GM18858 (cell line): Measurements from ENCODE around the gene SAMHD1.
"Not testable (repeated sequence)": the region's sequence is repeated elsewhere in the genome, so short reads cannot be mapped to it uniquely, and the experiment has no call there.

ENCODE experiments used
- ATAC-seq: cut with Tn5 transposase; IDR thresholded peaks from one replicate; pipeline ENCODE4 v1.9.1; 2021; ENCODE audit not compliant: unreplicated experiment

Gene SAMHD1

DNA sequence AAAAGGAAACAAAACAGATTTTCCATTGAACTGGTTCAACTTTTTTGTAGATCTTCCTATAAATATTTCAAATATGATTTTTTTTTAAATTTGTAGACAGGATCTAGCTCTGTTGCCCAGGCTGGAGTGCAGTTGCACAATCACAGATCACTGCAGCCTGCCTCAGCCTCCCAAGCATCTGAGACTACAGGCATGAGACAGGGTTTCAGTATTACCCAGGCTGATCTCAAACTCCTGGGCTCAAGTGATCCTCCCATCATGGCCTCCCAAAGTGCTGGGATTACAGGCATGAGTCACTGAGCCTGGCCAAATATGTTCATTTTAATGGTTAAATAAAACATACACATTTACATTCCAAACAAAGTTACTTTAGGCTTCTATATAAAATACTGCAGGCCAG lies 33.6 kb downstream of the SAMHD1 start:
- ATAC-seq = no peak

DNA sequence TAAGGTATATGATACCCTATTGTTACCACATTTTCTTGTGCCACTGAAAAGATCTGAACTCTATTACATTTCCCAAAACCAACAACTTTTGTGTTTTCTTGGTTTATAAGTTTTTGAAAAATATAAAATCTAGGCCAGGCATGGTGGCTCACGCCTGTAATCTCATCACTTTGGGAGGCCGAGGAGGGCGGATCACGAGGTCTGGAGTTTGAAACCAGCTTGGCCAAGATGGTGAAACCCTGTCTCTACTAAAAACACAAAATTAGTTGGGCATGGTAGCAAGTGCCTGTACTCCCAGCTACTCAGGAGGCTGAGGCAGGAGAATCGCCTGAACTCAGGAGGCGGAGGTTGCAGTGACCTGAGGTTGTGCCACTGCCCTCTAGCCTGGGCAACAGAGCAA lies 34.3 kb downstream of the SAMHD1 start:
- no peak for ATAC-seq

DNA sequence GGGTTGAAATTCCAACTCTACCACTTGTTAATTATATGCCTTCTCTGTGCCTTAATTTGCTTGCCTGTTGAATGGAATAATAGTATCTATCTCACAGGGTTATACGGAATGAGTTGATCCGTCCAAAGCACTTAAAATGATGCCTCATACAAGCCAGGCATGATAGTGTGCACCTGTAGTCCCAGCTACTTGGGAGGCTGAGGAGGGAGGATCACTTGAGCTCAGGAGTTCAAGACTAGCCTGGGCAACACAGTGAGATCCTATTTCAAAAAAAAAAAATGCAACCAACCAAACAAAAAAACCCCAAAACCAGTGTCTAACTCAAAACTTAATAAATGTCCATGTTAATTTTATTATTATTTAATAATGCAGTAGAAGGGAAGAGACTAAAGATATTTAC lies 35.3 kb downstream of the SAMHD1 start:
- no peak for ATAC-seq

GRCh38 chr20:36908603-36909002 lies 42.9 kb downstream of the SAMHD1 start:
- no peak for ATAC-seq

GRCh38 chr20:36906086-36906485 lies 45.4 kb downstream of the SAMHD1 start:
- ATAC-seq = not testable (repeated sequence)

DNA sequence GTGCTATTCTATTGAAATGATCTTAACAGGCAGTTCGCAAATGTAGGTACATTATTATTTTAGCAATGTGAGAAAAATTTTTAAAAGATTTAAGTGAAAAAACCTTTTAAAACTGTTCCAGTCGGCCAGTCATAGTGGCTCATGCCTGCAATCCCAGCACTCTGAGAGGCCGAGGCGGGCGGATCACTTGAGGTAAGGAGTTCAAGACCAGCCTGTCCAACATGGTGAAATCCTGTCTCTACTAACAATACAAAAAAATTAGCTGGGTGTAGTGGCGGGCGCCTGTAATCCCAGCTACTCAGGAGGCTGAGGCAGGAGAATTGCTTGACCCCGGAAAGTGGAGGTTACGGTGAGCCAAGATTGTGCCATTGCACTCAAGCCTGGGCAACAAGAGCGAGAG lies 45.9 kb downstream of the SAMHD1 start:
- ATAC-seq = not testable (repeated sequence)

- no peak for ATAC-seq
These were observed 46.8 kb downstream of the SAMHD1 start for GRCh38 chr20:36904690-36905089.

DNA sequence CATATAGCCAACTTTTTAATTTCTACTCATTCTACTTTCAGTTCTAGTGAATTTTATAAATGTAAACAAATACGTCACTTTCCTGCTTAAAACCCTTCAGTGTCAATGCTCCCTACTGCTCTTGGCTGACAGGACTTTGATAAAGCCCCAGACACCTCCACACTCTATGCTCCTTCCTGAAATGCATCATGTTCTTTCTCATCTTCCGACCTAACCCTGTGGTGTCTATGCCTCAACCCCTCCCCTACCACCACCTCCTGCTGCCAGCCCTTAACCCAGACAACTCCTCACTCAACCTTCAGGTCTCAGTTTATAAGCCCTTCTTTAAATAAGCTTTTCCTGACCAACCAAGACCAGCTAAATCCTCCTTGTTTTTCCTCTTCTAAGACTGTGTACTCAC lies 56.5 kb downstream of the SAMHD1 start:
- no peak for ATAC-seq

DNA sequence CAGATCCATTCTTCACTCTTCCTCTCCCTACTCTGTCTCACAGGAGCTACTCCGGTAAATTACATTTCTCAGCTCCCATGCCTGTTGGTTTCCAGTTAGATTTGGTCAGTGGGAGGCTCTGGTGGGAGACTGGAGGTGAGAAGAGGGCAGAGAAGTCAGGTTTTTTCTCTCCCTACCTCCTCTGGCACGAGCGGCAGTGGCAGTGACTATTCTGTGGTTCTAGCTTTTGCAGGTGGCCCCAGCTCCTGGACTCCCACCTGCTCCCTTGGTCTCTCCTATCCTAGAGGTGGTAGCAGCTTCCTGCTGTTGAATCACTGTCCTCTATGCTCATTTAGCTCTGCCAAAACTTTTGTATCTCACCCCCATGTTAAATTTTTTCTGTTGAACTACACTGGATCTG lies 57.7 kb downstream of the SAMHD1 start:
- ATAC-seq = no peak

DNA sequence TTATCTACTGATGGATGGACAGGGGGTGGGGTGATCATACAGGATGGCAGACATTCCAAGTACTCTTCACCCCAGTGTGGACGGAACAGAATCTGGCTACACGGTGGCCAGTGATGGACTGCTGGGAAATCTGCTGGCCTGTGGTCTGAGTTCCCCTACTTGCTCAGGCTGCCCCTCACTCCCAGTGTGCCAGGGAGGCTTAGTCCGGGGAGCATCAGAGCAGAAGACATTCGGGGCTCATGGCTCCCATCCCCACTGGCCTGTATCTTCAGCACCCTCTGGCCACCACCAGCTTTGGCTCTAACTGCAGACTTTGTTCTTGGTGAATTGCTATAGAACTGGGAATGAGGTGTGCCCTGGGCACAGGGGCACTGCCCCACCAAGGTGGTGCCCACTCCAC lies 60.3 kb downstream of the SAMHD1 start:
- no peak for ATAC-seq

- no peak for ATAC-seq
These were observed 60.9 kb downstream of the SAMHD1 start for GRCh38 chr20:36890586-36890985.

- ATAC-seq = no peak
These were observed 62.5 kb downstream of the SAMHD1 start for GRCh38 chr20:36888880-36889516.

- no peak for ATAC-seq
These were observed 63.8 kb downstream of the SAMHD1 start for GRCh38 chr20:36887752-36888090.

DNA sequence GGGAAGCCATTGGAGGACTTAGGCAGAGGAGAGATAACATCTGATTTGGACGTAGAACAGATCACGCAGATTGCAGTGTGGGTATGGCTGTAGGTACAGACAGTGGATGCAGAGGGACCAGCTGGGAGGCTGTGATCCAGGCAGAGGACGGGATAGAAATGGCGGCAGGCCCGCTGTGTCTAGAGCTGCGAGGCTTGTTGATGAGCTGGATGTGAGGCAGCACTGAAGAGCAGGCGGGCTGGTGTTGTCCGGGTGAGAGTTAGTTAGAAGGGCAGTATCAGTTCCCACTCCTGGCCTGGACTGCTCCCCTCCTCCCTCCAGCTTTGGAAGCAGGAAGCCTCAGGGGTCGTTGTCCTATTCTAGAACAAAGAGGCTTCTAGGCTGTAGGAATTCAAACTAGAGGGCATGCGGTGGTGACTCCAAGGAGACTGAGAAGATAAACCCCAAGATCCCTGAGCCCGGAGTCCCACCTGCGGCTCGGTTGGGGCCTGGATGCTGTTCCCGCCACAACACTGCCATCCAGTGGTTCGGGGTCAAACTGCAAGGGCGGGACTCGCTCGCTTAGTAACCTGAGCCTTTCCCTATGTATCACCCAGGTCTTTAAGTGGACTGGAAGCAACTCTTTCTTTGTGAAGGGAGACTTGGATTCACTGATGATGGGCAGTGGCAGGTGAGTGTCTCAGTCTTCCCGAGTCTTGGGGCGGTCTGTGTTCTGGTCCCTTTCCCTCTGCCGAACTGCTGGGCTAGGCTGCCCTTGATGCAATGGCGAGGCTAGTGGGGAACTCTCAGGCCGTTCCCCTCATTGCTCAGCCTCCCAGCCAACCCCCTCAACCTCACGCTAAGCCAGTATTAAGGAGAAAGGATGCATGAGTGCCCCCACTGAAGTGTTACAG lies 64.4 kb downstream of the SAMHD1 start:
- ATAC-seq = no peak

GRCh38 chr20:36885356-36885755 lies 66.2 kb downstream of the SAMHD1 start:
- ATAC-seq = no peak

- ATAC-seq = no peak
These were observed 67.5 kb downstream of the SAMHD1 start for GRCh38 chr20:36883977-36884535.

DNA sequence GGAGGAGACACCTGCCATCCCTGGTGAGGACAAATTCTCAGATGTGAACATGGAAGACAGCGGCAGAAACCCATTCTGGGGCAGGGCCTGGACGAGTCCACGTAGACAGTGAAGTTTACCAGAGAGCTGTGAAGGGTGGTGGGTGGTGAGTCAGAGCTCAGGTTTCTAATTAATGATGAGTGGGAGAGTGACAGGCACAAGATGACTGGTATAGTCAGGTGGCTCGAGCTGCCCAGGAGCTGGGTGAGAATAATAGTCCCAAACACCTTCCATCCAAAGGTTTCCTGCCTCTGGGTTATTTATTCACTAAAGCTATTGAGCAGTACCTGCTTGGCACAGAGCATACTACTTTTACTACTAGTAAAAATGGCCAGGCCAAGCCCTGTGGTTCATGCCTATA lies 69.6 kb downstream of the SAMHD1 start:
- ATAC-seq = no peak

DNA sequence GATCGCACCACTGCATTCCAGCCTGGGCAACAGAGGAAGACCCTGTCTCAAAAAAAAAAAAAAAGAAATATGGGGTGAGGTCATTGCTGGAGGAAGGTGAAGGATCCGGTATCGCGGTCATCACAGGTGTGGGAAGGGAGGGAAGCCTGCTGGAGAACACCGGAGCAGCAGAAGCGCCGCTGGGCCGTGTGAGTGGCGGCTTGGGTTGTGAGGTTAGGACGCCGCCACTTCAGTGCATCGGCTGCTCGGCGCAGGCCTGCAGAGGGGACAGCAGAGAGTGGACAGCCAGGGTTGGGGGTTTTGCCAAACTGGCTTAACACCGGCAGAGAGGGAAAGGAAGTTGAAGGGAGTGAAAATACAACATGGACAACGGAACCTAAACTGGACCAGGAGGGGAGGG lies 70.2 kb downstream of the SAMHD1 start:
- ATAC-seq = no peak

DNA sequence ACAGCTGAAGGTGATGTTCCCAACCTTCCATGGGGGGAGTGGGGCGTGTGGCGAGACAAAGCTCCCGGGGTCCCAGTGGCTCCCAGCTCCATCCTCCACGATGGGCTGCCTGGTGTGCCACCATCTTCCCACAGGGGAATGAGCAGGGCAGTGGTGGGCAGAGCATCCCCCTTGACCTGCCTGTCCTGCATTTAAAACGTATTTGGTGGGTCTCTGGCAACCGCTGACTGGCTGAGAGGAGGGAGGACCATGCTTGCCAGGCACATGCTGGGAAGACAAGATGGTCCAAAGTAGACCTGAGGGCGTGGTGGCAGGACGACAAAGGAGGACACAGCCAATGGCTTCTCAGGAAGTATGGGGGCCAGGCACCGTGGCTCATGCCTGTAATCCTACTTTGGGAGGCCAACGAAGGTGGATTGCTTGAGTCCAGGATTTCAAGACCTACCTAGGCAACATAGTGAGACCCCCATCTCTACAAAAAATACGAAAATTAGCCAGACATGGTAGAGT lies 70.7 kb downstream of the SAMHD1 start:
- no peak for ATAC-seq

GRCh38 chr20:36878941-36879340 lies 72.6 kb downstream of the SAMHD1 start:
- no peak for ATAC-seq

DNA sequence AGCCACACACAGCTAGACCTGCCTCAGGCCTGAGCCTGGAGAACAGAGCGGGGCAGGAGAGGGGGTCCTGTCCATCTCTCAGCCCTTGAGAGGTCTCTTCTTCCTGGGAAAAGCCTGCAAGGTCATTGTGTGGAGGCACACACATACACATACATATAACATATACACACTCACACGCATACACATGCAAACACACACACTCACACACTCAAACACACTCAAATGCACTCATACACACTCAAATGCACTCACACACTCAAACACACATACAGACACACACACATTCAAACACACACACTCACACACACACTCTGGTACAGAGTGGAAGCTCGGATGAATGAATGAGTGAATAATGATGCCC lies 75.1 kb downstream of the SAMHD1 start:
- no peak for ATAC-seq
